ENCODE measurements around the gene COL21A1.

Gene COL21A1

DNA sequence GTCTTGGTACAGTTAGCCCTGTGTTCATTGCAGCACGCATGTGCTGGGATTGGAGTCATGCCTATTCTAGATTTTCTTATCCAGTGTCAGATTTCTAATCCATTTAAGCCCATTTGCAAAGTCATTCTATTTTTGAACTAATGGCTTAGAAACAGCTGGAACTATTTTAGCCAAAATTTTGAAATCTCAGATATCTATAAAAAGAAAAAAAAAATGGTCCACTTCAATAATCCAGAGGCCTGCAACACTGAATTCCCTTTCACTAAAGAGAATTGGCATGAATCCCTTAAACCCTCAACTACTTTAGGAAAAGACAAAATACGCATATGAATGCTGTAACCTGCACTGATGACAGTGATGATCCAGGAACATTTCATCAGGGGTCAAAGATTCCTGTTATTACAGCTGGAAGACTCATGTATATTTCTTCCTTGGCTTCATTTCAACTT, 1.5 kb downstream of the COL21A1 start:
- no peak for DNase-seq (ENCODE audit: low read depth in 2 of 2)

- DNase-seq (ENCODE audit: low read depth in 2 of 2) = no peak
Measured at GRCh38 chr6:56244528-56245253, 2.7 kb downstream of the COL21A1 start.

DNA sequence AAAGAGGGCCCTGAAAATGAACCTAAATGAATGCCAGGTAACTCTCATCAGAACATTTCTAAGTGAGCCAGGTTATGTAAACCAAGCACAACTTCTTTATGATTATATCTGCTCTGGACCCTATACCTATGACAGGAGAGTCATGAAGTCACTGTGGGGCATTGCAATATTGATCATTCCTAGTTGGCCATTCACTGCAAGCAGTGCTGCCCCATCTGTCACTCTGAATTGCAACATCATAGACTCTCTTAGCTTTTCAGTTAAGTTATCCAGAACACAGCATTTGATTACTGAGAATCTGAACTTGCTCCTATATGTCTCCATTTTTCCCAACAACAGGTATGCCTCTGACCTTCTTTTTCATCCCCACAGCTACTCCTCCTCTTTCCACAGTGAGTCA, 3.3 kb downstream of the COL21A1 start:
- no peak for DNase-seq (ENCODE audit: low read depth in 2 of 2)

GRCh38 chr6:56243518-56244070, 3.8 kb downstream of the COL21A1 start:
- DNase-seq (ENCODE audit: low read depth in 2 of 2) = no peak

GRCh38 chr6:56242346-56242745, 5.0 kb downstream of the COL21A1 start:
- no peak for DNase-seq (ENCODE audit: low read depth in 2 of 2)

DNA sequence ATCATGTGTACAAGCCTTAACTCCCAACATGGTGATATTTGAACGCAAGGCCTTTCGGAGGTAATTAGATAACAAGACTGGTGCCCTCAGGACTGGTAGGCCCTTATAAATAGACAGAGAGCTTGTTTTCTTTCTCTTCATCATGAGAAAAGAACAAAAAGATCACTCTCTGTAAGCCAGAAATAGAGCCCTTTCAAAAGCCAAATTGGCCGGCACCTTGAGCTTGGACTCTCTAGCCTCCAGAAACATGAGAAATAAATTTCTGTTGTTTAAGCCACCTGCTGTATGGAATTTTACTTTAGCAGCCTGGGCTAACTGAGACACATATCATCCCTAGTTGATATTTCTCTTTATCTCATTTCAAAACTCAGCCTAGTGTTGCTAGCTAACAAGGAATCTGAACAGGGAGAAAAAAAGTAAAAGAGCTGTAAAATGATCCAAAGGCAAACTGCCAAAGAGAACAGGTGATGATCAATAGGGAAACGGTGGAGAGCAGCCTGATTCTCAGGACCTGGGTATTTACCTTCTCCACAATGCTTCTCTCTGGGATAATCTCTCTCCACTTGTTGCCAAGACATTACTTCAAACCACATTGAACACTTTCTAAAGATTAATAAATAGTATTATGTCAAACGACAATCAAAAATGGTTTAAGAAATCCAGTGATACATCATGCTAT, 6.1 kb downstream of the COL21A1 start:
- no peak for DNase-seq (ENCODE audit: low read depth in 2 of 2)

DNA sequence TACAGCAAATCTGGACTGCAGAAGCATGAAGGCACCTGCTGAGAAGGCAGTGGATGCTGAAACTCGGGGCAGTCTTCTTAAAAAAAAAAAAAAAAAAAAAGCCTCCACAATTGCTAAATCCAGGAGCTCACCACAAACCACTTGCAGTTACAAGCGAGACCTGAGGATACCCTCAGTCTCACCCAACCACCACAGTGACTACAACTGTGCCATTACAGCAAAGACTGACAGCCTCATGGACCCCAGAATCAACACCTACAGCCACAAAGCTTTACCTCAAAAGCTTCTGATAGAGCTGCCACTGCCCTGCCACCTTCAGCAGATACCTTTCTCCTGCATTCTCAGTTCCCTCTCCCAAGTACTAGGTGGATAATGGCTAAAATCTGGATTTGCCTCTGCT, 9.0 kb downstream of the COL21A1 start:
- no peak for DNase-seq (ENCODE audit: low read depth in 2 of 2)

- no peak for DNase-seq (ENCODE audit: low read depth in 2 of 2)
Measured at GRCh38 chr6:56235245-56235644, 12.1 kb downstream of the COL21A1 start.

DNA sequence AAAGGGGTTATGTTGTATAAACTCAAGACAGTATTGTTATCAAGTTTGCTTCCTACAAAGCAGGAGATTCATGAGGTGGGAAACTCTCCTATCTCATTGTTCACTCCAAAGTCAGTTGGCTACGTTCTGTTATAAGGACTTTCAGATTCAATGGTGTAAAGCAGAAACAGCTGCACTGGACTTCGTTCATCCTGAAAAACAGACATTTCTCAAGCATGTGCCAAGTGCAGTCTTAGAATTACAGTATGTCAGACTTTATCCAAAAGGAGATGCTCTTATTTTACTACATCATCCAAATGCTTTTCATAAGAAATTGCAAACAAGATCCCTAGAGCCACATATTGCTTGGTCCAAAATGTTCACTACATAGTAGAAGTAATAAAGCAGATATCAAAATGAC, 14.9 kb downstream of the COL21A1 start:
- DNase-seq (ENCODE audit: low read depth in 2 of 2) = no peak

DNA sequence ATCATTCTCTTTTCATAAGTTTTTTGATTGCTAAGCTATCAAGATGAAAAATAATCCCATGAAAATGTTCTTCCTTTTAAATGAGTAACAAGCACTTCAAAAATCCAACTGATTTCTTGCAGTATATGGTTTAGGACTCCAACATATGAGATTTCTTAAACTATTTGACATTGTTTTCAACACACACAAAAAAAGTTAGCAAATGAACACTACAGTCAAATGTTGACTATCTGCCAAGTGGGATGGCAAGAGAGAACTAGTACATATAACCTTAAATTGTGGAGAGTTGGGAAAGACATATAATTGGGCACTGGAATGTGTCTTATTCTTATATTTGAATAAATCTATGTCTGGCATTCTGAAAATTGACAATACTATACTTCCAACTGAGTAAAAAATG, 15.6 kb downstream of the COL21A1 start:
- no peak for DNase-seq (ENCODE audit: low read depth in 2 of 2)

- DNase-seq (ENCODE audit: low read depth in 2 of 2) = no peak
Measured at GRCh38 chr6:56230976-56231566, 16.3 kb downstream of the COL21A1 start.

DNA sequence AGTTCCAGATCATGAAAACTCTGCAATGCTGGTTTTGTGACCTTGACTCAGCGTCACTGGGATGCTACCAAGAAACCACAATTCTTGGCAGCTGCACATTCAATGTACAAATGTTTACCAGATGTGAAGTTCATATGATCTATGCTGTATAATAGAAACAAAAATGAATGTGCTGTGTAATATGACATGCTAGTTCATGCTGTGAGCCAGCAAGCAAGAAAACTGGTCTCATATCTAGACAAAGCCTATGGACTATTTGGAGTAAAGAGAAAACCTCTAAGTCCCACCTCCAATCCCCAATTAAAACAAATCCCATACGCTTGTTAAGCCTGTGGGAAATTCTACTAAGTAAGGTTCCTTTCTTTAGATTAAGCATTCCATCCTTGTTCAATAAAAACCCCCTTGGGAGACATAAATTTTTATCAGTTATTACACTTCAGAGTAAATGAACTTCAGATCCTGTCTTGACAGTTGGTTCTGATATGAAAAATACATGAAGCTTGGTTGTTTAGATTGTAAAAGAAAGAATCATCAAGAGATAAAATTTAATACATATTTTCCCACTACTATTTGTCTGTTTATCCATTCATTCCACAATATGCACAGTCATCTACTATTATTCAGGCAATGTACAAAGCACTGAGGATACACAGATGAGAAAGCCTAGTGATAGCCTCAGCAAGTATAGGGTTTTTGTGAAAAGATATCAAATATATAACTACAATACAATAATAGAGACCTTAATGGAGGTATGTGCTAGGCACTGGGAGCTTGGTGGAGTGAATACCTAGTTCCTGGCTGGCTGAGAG, 20.1 kb downstream of the COL21A1 start:
- DNase-seq (ENCODE audit: low read depth in 2 of 2) = no peak

DNA sequence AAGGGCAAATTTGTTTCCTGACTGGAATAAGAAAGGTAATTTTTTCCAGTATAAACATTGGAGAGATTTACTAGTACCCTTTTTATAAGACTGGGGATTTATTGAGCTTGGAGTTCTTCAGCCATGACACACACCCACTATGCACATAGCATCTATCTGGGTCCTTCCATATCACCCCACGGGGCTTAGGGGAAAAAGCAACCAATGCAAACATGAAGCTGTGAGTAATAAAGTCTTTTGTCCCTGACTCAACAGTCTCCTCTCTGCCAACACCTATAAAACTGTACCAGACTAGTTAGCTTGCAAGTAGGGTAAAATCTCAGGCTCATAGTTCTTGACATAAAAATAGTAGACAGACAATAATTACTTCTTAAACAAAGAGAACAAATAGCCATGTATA, 23.4 kb downstream of the COL21A1 start:
- no peak for DNase-seq (ENCODE audit: low read depth in 2 of 2)

DNA sequence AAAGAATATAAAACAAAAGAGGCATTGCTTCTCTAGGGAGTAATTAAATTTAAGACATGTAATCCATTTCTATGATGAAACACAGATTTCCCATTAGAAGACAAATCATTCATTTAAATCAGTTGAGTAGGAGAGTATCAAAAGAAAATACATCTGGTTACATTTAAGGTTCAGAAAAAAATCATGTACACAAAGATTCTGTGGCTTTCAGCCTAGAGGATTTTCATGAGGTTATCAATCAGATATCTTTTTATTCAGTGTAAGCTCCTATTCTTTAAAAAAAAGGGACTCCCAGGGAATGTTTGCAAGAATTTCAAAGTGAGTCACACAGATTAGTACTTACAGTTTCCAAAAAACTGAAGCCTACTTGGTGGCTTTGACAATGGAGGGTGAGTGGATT, 24.9 kb downstream of the COL21A1 start:
- DNase-seq (ENCODE audit: low read depth in 2 of 2) = no peak

- no peak for DNase-seq (ENCODE audit: low read depth in 2 of 2)
Measured at GRCh38 chr6:56220078-56220477, 27.3 kb downstream of the COL21A1 start.

DNA sequence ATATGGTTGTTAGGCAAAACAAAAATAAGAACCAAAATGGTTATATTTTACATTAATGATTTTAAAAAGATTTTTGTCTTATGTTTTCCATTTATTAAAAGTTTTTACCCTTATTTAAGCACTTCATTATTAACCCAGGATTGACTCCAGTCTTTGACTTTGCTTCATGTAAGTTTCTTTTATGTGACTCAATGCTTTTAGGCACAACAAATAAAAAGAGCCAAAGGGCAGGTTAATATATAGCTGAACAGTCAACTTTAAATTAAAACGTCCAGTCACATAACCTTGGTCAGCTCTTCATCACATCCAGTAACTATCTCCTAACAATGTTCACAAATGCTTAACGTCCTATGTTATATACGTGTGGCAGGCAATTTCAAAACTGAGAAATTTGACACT, 32.7 kb downstream of the COL21A1 start:
- DNase-seq (ENCODE audit: low read depth in 2 of 2) = no peak

DNA sequence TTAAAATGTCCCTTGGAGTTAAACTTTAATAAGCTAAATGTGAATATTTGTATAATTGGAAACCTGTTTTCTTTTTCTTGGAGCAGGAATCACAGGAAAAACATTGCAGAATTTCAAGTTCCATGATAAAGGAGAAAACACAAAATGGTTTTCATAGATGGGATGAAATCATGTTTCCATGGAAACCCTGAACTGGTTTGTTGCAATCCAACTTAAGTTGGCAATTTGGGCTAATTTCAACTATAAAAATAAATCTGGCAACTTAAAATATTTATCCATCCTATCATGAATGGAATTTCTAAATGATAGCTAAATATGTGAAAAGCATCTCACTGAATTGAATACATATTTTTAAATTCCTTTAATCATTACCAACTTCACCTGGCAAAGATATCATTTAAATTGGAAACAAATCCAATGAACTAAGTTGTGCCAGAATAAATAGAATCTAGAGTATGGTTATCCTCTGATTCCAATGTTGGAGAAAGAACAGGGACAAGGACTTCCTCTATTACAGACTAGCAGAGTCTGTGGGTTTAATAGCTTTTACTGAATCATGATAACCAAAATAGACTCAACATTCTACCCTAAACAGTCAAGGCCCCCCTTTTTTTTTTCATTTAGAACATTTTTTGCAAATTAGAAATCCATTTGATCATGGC, 33.2 kb downstream of the COL21A1 start:
- DNase-seq (ENCODE audit: low read depth in 2 of 2) = no peak

DNA sequence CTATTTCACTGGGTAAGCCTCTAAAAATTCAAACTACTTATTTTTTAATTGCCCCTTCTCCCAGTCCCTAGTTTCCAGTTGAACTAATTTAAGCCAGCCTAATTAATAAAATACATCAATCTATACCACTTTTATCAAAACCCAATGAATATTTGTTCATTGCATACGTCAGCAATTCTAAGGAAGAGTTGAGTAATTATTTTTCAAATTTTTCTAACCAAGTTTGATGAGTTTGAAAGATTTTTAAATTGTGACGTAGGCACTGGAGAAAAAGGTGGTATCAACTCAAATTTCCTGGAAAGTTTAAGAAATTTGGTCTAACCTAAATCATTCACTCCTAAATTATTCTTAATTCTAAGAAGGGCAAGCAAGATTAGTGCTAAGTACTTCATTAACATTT, 35.7 kb downstream of the COL21A1 start:
- DNase-seq (ENCODE audit: low read depth in 2 of 2) = no peak

DNA sequence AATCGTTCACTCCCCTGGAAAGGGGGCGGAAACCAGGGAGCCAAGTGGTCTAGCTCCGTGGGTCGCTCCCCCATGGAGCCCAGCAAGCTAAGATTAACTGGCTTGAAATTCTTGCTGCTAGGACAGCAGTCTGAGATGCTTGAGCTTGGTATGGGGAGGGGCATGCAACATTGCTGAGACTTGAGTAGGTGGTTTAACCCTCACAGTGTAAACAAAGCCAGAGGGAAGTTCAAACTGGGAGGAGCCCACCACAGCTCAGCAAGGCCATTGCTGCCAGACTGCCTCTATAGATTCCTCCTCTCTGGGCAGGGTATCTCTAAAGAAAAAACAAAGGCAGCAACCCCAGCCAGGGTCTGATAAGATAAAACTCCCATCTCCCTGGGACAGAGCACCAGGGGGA, 43.2 kb downstream of the COL21A1 start:
- no peak for DNase-seq (ENCODE audit: low read depth in 2 of 2)

GRCh38 chr6:56199956-56200355, 47.4 kb downstream of the COL21A1 start:
- no peak for DNase-seq (ENCODE audit: low read depth in 2 of 2)

DNA sequence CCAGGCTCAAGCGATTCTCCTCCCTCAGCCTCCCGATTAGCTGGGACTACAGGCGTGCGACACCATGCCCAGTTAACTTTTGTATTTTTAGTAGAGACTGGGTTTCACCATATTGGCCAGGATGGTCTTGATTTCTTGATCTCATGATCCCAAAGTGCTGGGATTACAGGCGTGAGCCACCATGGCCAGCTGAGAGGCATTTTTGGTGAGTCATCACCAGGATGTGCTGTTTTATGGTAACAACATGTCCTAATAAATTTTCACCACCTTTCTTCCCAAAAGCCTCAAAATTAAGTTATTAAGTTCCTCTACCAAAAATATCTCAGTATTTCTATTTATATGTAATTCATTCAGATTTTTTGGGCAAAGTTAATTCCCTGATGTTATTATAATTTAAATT, 53.5 kb downstream of the COL21A1 start:
- no peak for DNase-seq (ENCODE audit: low read depth in 2 of 2)

DNA sequence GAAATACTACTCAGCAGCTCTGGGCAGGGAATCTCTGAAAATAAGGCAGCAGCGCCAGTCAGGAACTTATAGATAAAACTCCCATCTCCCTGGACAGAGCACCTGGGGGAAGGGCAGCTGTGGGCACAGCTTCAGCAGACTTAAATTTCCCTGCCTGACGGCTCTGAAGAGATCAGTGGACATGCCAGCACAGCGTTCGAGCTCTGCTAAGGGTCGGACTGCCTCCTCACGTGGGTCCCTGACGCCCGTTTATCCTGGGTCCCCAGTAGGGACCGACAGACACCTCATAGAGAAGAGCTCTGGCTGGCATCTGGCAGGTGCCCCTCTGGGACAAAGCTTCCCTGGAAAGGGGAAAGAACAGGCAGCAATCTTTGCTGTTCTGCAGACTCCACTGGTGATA, 59.0 kb downstream of the COL21A1 start:
- no peak for DNase-seq (ENCODE audit: low read depth in 2 of 2)
